ENCODE results near the gene ZFYVE9. TPM values are rescaled to one million over a fixed set of nuclear protein-coding genes. Genes with fewer than 3 reads are reported as not detected.

Gene ZFYVE9
- total and polyA plus RNA-seq, 2 experiments from 2014 or later, result 5.4 to 27.3 TPM

DNA sequence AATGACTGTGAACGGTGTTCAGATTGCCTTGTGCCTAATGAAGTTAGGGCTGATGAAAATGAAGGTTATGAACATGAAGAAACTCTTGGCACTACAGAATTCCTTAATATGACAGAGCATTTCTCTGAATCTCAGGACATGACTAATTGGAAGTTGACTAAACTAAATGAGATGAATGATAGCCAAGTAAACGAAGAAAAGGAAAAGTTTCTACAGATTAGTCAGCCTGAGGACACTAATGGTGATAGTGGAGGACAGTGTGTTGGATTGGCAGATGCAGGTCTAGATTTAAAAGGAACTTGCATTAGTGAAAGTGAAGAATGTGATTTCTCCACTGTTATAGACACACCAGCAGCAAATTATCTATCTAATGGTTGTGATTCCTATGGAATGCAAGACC lies 96.6 kb downstream of the ZFYVE9 start:
- no peak for ATAC-seq
- Histone ChIP-seq H3K36me3 (ENCODE audit: insufficient read depth) (no peaks in the 10 kb centered on the region), H3K79me2 (replicated peaks; ENCODE audit: insufficient read depth) (no peaks in the 10 kb centered on the region), H3K4me2 (no peak overlapping the region), H2AFZ (no peak overlapping the region), H3K9me2 (ENCODE audit: insufficient read depth) (no peaks in the 10 kb centered on the region), H3K27me3 (ENCODE audit: insufficient read depth) (no peaks in the 10 kb centered on the region), H3K27ac (ENCODE audit: low read depth) (no peak overlapping the region), H3K4me1 (ENCODE audit: insufficient read depth) (no peaks in the 10 kb centered on the region), H4K20me1 (replicated peaks; ENCODE audit: insufficient read depth) (no peaks in the 10 kb centered on the region), H3K4me3 (no peak overlapping the region), H3F3A (replicated peaks; ENCODE audit: low read depth) (no peaks in the 10 kb centered on the region)
- Mint-ChIP-seq H3K4me3 (no peak overlapping the region), H3K27me3 (ENCODE audit: insufficient read depth, low read depth, poor library complexity) (no peaks in the 10 kb centered on the region), H3K4me1 (no peaks in the 10 kb centered on the region), H3K9me3 (no peaks in the 10 kb centered on the region), H3K27ac (peak overlapping the region; percentile 13), H3K36me3 (ENCODE audit: low read depth) (no peaks in the 10 kb centered on the region)
- DNase-seq (ENCODE audit: low spot score), result no peak
- TF ChIP-seq EZH2phosphoT487 (IDR thresholded peaks at IDR 0.05; ENCODE audit: unreplicated experiment), result no peak
- no peak for TF ChIP-seq ZNF114 (CRISPR knock-in tag; IDR thresholded peaks at IDR 0.05)
- TF ChIP-seq JUNB (IDR thresholded peaks at IDR 0.05; ENCODE audit: unreplicated experiment), result no peak
- no peak for TF ChIP-seq POLR2AphosphoS5 (IDR thresholded peaks at IDR 0.05; ENCODE audit: low read depth)
- no peak for TF ChIP-seq ZNF331 (CRISPR knock-in tag; IDR thresholded peaks at IDR 0.05; ENCODE audit: low read depth)
- TF ChIP-seq EZH2 (IDR thresholded peaks at IDR 0.05; ENCODE audit: low read depth, unreplicated experiment), result no peak
- TF ChIP-seq, protein P1, sequence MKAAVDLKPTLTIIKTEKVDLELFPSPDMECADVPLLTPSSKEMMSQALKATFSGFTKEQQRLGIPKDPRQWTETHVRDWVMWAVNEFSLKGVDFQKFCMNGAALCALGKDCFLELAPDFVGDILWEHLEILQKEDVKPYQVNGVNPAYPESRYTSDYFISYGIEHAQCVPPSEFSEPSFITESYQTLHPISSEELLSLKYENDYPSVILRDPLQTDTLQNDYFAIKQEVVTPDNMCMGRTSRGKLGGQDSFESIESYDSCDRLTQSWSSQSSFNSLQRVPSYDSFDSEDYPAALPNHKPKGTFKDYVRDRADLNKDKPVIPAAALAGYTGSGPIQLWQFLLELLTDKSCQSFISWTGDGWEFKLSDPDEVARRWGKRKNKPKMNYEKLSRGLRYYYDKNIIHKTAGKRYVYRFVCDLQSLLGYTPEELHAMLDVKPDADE (IDR thresholded peaks at IDR 0.05), result no peak
- TF ChIP-seq NANOG (IDR thresholded peaks at IDR 0.05; ENCODE audit: borderline replicate concordance), result no peak

DNA sequence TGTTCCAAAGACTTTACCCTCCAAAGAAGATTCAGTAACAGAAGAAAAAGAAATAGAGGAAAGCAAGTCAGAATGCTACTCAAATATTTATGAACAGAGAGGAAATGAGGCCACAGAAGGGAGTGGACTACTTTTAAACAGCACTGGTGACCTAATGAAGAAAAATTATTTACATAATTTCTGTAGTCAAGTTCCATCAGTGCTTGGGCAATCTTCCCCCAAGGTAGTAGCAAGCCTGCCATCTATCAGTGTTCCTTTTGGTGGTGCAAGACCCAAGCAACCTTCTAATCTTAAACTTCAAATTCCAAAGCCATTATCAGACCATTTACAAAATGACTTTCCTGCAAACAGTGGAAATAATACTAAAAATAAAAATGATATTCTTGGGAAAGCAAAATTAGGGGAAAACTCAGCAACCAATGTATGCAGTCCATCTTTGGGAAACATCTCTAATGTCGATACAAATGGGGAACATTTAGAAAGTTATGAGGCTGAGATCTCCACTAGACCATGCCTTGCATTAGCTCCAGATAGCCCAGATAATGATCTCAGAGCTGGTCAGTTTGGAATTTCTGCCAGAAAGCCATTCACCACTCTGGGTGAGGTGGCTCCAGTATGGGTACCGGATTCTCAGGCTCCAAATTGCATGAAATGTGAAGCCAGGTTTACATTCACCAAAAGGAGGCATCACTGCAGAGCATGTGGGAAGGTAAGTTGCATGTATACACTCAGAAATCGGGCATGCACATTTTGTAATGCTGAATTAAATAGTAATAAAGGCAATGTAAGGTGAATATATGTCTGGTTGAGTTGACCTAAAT lies 97.2 kb downstream of the ZFYVE9 start:
- no peaks in the 10 kb centered on the region for H3K4me1 ChIP-seq (ENCODE audit: insufficient read depth)
- ATAC-seq, result no peak
- no peak overlapping the region for H2AFZ ChIP-seq
- no peak for DNase-seq (ENCODE audit: low spot score)
- Mint-ChIP-seq H3K4me3 (no peak overlapping the region), H3K27me3 (ENCODE audit: insufficient read depth, low read depth, poor library complexity) (no peaks in the 10 kb centered on the region), H3K36me3 (ENCODE audit: low read depth) (no peaks in the 10 kb centered on the region), H3K27ac (peak overlapping the region; percentile 13), H3K4me1 (no peaks in the 10 kb centered on the region), H3K9me3 (no peaks in the 10 kb centered on the region)
- no peaks in the 10 kb centered on the region for H3F3A ChIP-seq (replicated peaks; ENCODE audit: low read depth)
- H4K20me1 ChIP-seq (replicated peaks; ENCODE audit: insufficient read depth), result no peaks in the 10 kb centered on the region
- no peaks in the 10 kb centered on the region for H3K27me3 ChIP-seq (ENCODE audit: insufficient read depth)
- no peak overlapping the region for H3K4me2 ChIP-seq
- no peaks in the 10 kb centered on the region for H3K36me3 ChIP-seq (ENCODE audit: insufficient read depth)
- H3K4me3 ChIP-seq, result no peak overlapping the region
- H3K27ac ChIP-seq (ENCODE audit: low read depth), result no peak overlapping the region
- H3K79me2 ChIP-seq (replicated peaks; ENCODE audit: insufficient read depth), result no peaks in the 10 kb centered on the region
- H3K9me2 ChIP-seq (ENCODE audit: insufficient read depth), result no peaks in the 10 kb centered on the region
- TF ChIP-seq POLR2AphosphoS5 (IDR thresholded peaks at IDR 0.05; ENCODE audit: low read depth), result no peak
- TF ChIP-seq NANOG (IDR thresholded peaks at IDR 0.05; ENCODE audit: borderline replicate concordance), result no peak
- no peak for TF ChIP-seq EZH2phosphoT487 (IDR thresholded peaks at IDR 0.05; ENCODE audit: unreplicated experiment)
- TF ChIP-seq, protein P1 (IDR thresholded peaks at IDR 0.05), result no peak
- no peak for TF ChIP-seq JUNB (IDR thresholded peaks at IDR 0.05; ENCODE audit: unreplicated experiment)
- no peak for TF ChIP-seq ZNF114 (CRISPR knock-in tag; IDR thresholded peaks at IDR 0.05)
- TF ChIP-seq, protein P2, sequence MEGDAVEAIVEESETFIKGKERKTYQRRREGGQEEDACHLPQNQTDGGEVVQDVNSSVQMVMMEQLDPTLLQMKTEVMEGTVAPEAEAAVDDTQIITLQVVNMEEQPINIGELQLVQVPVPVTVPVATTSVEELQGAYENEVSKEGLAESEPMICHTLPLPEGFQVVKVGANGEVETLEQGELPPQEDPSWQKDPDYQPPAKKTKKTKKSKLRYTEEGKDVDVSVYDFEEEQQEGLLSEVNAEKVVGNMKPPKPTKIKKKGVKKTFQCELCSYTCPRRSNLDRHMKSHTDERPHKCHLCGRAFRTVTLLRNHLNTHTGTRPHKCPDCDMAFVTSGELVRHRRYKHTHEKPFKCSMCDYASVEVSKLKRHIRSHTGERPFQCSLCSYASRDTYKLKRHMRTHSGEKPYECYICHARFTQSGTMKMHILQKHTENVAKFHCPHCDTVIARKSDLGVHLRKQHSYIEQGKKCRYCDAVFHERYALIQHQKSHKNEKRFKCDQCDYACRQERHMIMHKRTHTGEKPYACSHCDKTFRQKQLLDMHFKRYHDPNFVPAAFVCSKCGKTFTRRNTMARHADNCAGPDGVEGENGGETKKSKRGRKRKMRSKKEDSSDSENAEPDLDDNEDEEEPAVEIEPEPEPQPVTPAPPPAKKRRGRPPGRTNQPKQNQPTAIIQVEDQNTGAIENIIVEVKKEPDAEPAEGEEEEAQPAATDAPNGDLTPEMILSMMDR (conservative IDR thresholded peaks at IDR 0.05; ENCODE audit: low read depth in 2 of 2), result no peak
- TF ChIP-seq, protein P3, sequence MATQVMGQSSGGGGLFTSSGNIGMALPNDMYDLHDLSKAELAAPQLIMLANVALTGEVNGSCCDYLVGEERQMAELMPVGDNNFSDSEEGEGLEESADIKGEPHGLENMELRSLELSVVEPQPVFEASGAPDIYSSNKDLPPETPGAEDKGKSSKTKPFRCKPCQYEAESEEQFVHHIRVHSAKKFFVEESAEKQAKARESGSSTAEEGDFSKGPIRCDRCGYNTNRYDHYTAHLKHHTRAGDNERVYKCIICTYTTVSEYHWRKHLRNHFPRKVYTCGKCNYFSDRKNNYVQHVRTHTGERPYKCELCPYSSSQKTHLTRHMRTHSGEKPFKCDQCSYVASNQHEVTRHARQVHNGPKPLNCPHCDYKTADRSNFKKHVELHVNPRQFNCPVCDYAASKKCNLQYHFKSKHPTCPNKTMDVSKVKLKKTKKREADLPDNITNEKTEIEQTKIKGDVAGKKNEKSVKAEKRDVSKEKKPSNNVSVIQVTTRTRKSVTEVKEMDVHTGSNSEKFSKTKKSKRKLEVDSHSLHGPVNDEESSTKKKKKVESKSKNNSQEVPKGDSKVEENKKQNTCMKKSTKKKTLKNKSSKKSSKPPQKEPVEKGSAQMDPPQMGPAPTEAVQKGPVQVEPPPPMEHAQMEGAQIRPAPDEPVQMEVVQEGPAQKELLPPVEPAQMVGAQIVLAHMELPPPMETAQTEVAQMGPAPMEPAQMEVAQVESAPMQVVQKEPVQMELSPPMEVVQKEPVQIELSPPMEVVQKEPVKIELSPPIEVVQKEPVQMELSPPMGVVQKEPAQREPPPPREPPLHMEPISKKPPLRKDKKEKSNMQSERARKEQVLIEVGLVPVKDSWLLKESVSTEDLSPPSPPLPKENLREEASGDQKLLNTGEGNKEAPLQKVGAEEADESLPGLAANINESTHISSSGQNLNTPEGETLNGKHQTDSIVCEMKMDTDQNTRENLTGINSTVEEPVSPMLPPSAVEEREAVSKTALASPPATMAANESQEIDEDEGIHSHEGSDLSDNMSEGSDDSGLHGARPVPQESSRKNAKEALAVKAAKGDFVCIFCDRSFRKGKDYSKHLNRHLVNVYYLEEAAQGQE (IDR thresholded peaks at IDR 0.05; ENCODE audit: unreplicated experiment), result no peak
- no peak for TF ChIP-seq CREB1 (CRISPR knock-in tag; IDR thresholded peaks at IDR 0.05; ENCODE audit: low read depth)
- TF ChIP-seq EZH2 (IDR thresholded peaks at IDR 0.05; ENCODE audit: low read depth, unreplicated experiment), result no peak

Data from GM23338 (cell line).